Kidney (tissue), 14 donors: ENCODE data around the gene GSTK1. TPM values are rescaled to one million over a fixed set of nuclear protein-coding genes. Genes with fewer than 3 reads are reported as not detected.

Experiments used
- DNase-seq, 5 donors: peaks; one replicate each; pipeline ENCODE4 v3.0.0-alpha.2; 2013 to 2020
- FAIRE-seq: peaks from 2 replicates; lab custom pipeline; 2012; peaks lifted over from hg19 to GRCh38; lab: Jason Lieb, UNC
- H3K27ac ChIP-seq, 2 donors: one replicate each; pipeline ENCODE4 v1.7.0; 2013; ENCODE audit warnings: low read depth in 2 of 2, low read length in 2 of 2, inconsistent platforms in 1 of 2
- H3K27me3 ChIP-seq: one replicate; pipeline ENCODE4 v1.7.1; 2013; ENCODE audit warnings: low read length, inconsistent platforms; ENCODE audit not compliant: control insufficient read depth, insufficient read depth
- H3K36me3 ChIP-seq, 3 donors: one replicate each; pipeline versions ENCODE4 v1.7.0 to v1.7.1; 2013; ENCODE audit warnings: low read length in 3 of 3, control low read depth in 1 of 3, inconsistent platforms in 1 of 3; ENCODE audit not compliant: insufficient read depth in 3 of 3, control insufficient read depth in 2 of 3
- H3K4me1 ChIP-seq, 3 donors: one replicate each; pipeline versions ENCODE4 v1.7.0 to v1.7.1; 2013; ENCODE audit warnings: low read length in 3 of 3, inconsistent platforms in 1 of 3, low read depth in 1 of 3; ENCODE audit not compliant: control insufficient read depth in 2 of 3, insufficient read depth in 2 of 3
- H3K4me3 ChIP-seq, 3 donors: one replicate each; pipeline versions ENCODE4 v1.7.0 to v1.8.1; 2013; ENCODE audit warnings: low read length in 3 of 3, control low read depth in 1 of 3, inconsistent platforms in 1 of 3
- H3K9ac ChIP-seq, 3 donors: one replicate each; pipeline versions ENCODE4 v1.7.0 to v1.7.1; 2013; ENCODE audit warnings: low read length in 3 of 3, control low read depth in 1 of 3, inconsistent platforms in 1 of 3
- H3K9me3 ChIP-seq, 3 donors: one replicate each; pipeline versions ENCODE4 v1.7.0 to v1.7.1; 2013; ENCODE audit warnings: low read length in 3 of 3, control low read depth in 1 of 3, inconsistent platforms in 1 of 3; ENCODE audit not compliant: control insufficient read depth in 2 of 3, insufficient read depth in 1 of 3
- intact Hi-C: fragments of 100-400 bp; cut with DNase I; formaldehyde crosslinking; loops from one replicate; pipeline ENCODE4 v1.11.1; 2022
- polyA plus RNA-seq: library from polyadenylated mRNA; stranded (reverse); fragments of 350-450 nt; fragmentation: Illumina TruSeq; extraction: RNeasy Lipid Tissue Mini Kit (QIAGEN cat#74804); gene quantifications from one replicate; pipeline ENCODE4 v1.2.3, GENCODE V29; 2014; ENCODE audit warnings: low read depth, low replicate concordance; ENCODE audit not compliant: insufficient read depth
- total RNA-seq: library from RNA; stranded (reverse); fragmentation: NEBNext Ultra II Directional; extraction: Animal tissue kit (Norgen Biotek cat#: 25700); gene quantifications from one replicate; pipeline ENCODE4 v1.2.1, GENCODE V29; 2021
- TF ChIP-seq, protein P1 (sequence below): IDR thresholded peaks from 3 replicates; pipeline ENCODE4 v1.5.1; 2012; ENCODE audit warnings: mild to moderate bottlenecking, moderate library complexity, borderline replicate concordance; ENCODE audit not compliant: insufficient read depth; ENCODE audit errors: extremely low read depth
- donor health status: control.
- donor health status: control.
- donor health status: control.
- donor health status: control.
- donor health status: control.
- donor health status: DM: yes; HTN: yes; CAD: no.
- donor health status: Normal renal cell carcinoma (clear cell type).

GSTK1 gene
- total and polyA plus RNA-seq, 2 donors from 2014 or later = 176 to 469 TPM

DNA sequence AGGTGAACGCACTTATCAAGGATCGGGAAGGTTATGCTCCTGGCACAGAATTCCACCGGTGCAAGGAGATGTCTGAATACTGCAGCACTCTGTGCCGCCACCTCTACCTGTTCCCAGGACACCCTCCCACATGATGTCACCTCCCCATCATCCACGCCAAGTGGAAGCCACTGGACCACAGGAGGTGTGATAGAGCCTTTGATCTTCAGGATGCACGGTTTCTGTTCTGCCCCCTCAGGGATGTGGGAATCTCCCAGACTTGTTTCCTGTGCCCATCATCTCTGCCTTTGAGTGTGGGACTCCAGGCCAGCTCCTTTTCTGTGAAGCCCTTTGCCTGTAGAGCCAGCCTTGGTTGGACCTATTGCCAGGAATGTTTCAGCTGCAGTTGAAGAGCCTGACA, 41.7 kb downstream of the GSTK1 start:
- no peak for FAIRE-seq
- Histone ChIP-seq H3K36me3 (peaks cover 28 to 56% (median 41%) of the 10 kb centered on the region in 3 donors), H3K4me1 (no peaks in the 10 kb centered on the region), H3K9ac (no peak overlapping the region), H3K9me3 (no peaks in the 10 kb centered on the region), H3K27ac (no peak overlapping the region), H3K4me3 (no peak overlapping the region), H3K27me3 (no peaks in the 10 kb centered on the region)
- intact Hi-C loops = loop anchor here (10.0 kb wide), 1 partner anchor 60 kb away; no protein-coding TSS in a partner anchor
- TF ChIP-seq, protein P1, sequence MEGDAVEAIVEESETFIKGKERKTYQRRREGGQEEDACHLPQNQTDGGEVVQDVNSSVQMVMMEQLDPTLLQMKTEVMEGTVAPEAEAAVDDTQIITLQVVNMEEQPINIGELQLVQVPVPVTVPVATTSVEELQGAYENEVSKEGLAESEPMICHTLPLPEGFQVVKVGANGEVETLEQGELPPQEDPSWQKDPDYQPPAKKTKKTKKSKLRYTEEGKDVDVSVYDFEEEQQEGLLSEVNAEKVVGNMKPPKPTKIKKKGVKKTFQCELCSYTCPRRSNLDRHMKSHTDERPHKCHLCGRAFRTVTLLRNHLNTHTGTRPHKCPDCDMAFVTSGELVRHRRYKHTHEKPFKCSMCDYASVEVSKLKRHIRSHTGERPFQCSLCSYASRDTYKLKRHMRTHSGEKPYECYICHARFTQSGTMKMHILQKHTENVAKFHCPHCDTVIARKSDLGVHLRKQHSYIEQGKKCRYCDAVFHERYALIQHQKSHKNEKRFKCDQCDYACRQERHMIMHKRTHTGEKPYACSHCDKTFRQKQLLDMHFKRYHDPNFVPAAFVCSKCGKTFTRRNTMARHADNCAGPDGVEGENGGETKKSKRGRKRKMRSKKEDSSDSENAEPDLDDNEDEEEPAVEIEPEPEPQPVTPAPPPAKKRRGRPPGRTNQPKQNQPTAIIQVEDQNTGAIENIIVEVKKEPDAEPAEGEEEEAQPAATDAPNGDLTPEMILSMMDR = no peak
- no peak for DNase-seq

DNA sequence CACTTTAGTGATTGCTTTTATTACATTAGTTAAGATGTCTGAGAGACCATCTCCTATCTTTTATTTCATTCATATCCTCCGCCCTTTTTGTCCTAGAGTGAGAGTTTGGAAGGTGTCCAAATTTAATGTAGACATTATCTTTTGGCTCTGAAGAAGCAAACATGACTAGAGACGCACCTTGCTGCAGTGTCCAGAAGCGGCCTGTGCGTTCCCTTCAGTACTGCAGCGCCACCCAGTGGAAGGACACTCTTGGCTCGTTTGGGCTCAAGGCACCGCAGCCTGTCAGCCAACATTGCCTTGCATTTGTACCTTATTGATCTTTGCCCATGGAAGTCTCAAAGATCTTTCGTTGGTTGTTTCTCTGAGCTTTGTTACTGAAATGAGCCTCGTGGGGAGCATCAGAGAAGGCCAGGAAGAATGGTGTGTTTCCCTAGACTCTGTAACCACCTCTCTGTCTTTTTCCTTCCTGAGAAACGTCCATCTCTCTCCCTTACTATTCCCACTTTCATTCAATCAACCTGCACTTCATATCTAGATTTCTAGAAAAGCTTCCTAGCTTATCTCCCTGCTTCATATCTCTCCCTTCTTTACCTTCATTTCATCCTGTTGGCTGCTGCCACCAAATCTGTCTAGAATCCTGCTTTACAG, 42.3 kb downstream of the GSTK1 start:
- TF ChIP-seq, protein P1 = peak; percentile 69
- Histone ChIP-seq H3K9ac (no peak overlapping the region), H3K9me3 (no peaks in the 10 kb centered on the region), H3K27me3 (no peaks in the 10 kb centered on the region), H3K27ac (no peak overlapping the region), H3K4me3 (no peak overlapping the region), H3K4me1 (no peaks in the 10 kb centered on the region), H3K36me3 (peaks cover 28 to 50% (median 36%) of the 10 kb centered on the region in 3 donors)
- FAIRE-seq = no peak
- intact Hi-C loops = loop anchor here (10.0 kb wide), 1 partner anchor 61 kb away; no protein-coding TSS in a partner anchor
- DNase-seq = peak in 2 of 5 donors; percentile 39 to 53

DNA sequence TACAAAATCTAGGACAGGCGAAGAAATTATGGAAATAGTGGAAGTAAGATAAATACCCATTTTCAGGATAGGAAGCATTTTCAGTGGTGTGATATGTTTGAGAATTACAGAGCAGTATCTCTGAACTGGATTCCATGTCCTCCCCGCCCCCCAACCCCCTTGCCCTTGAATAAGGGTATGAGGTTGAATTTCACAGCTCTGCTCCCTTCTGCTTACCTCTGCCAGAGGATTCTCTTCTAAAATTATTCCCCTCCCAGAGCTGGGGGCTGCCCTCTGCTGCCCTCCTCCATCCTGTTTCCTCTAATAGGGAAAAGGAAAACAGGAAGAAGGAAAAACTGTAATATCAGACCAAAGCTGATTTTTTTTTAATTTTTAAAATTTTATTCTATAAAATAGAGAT, 45.4 kb downstream of the GSTK1 start:
- no peaks in the 10 kb centered on the region for H3K4me1 ChIP-seq
- intact Hi-C loops = loop anchor here (10.0 kb wide), 1 partner anchor 64 kb away; no protein-coding TSS in a partner anchor
- no peak overlapping the region for H3K4me3 ChIP-seq
- FAIRE-seq (no peak), DNase-seq (no peak)
- no peaks in the 10 kb centered on the region for H3K27me3 ChIP-seq
- no peaks in the 10 kb centered on the region for H3K9me3 ChIP-seq
- TF ChIP-seq, protein P1 = no peak
- peaks cover 15 to 29% (median 27%) of the 10 kb centered on the region in 3 donors for H3K36me3 ChIP-seq
- H3K27ac ChIP-seq = no peak overlapping the region
- H3K9ac ChIP-seq = no peak overlapping the region
